Measurements from ENCODE around the gene BMP10.

The BMP10 gene

DNA sequence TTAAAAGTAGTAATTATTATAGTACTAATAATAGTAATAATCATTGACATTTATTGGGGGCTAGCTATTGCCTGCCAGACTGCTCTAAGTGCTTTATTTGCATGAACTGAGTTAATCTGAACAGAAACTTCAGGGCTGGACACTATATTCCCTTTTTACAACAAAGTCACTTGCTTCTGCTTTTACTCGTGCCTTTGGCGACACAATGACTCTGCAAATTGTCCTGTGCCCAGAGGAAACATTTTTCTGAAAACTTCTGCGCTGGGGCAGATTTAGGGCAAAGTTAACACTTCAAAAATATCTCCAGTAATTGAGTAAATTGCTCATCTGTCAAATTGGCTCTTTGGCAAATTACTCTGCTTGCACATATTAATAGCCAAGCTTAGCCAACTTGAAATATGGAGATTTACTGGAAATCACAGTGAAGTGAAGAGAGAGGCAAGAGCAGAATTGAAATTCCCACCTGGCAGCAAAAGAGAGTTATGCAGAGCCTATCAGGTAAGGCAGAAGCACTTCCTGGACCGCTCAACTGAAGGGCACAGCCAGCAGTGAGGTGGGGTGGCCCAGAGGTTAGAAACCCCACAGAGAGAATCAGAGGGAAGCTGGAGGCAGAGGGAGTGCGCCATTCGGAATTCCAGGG, 36.3 kb downstream of the BMP10 start:
- TF ChIP-seq EZH2phosphoT487 (IDR thresholded peaks at IDR 0.05; ENCODE audit: borderline replicate concordance, low read length): no peak
- TF ChIP-seq, protein P1, sequence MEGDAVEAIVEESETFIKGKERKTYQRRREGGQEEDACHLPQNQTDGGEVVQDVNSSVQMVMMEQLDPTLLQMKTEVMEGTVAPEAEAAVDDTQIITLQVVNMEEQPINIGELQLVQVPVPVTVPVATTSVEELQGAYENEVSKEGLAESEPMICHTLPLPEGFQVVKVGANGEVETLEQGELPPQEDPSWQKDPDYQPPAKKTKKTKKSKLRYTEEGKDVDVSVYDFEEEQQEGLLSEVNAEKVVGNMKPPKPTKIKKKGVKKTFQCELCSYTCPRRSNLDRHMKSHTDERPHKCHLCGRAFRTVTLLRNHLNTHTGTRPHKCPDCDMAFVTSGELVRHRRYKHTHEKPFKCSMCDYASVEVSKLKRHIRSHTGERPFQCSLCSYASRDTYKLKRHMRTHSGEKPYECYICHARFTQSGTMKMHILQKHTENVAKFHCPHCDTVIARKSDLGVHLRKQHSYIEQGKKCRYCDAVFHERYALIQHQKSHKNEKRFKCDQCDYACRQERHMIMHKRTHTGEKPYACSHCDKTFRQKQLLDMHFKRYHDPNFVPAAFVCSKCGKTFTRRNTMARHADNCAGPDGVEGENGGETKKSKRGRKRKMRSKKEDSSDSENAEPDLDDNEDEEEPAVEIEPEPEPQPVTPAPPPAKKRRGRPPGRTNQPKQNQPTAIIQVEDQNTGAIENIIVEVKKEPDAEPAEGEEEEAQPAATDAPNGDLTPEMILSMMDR (IDR thresholded peaks at IDR 0.05; ENCODE audit: low read depth, low read length, poor library complexity, severe bottlenecking): no peak
- Histone ChIP-seq H3K4me3 (ENCODE audit: low read length) (peak overlapping the region; percentile 54), H3K27me3 (ENCODE audit: control insufficient read depth, low read length) (no peaks in the 10 kb centered on the region), H3F3A (ENCODE audit: control insufficient read depth, insufficient read depth) (peaks cover 36% of the 10 kb centered on the region), H3K79me2 (ENCODE audit: control insufficient read depth, low read length) (no peaks in the 10 kb centered on the region), H3K9me2 (replicated peaks; ENCODE audit: control insufficient read depth, low read length) (no peaks in the 10 kb centered on the region), H3K4me2 (ENCODE audit: low read length) (peak overlapping the region; percentile 81), H4K20me1 (ENCODE audit: control insufficient read depth, insufficient read depth, low read depth, low read length) (no peaks in the 10 kb centered on the region), H3K4me1 (ENCODE audit: control insufficient read depth, low read length) (peaks cover 84% of the 10 kb centered on the region), H3K27ac (ENCODE audit: low read depth, low read length) (peak overlapping the region; percentile 71), H3K9me3 (ENCODE audit: control insufficient read depth, insufficient read depth, low read length) (peaks cover 7% of the 10 kb centered on the region), H3K36me3 (ENCODE audit: control insufficient read depth, low read length) (no peaks in the 10 kb centered on the region)

DNA sequence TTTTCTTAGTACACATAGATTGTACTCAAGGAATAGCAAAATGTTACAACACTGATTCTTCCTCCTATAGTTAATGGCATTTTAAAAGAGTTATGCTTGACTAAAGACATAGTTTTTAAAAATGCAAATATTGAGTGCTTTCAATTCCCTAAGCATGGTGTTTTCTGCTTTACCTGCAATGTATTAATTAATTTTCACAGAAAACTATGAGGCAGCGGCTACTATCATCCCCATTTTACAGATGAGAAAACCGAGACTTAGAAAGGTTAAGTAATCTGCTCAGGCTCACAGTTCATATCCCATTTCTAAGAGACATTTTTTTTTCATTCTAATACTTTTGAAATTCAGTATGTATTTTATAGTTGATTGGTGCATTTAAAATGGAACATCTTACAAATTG, 38.0 kb downstream of the BMP10 start:
- TF ChIP-seq EZH2phosphoT487 (IDR thresholded peaks at IDR 0.05; ENCODE audit: borderline replicate concordance, low read length): no peak
- TF ChIP-seq, protein P1 (IDR thresholded peaks at IDR 0.05; ENCODE audit: low read depth, low read length, poor library complexity, severe bottlenecking): no peak
- no peaks in the 10 kb centered on the region for H3K79me2 ChIP-seq (ENCODE audit: control insufficient read depth, low read length)
- peak overlapping the region; percentile 47 for H3K4me3 ChIP-seq (ENCODE audit: low read length)
- H3K27me3 ChIP-seq (ENCODE audit: control insufficient read depth, low read length): no peaks in the 10 kb centered on the region
- H3K4me2 ChIP-seq (ENCODE audit: low read length): peak overlapping the region; percentile 67
- peak overlapping the region; percentile 61 for H3K27ac ChIP-seq (ENCODE audit: low read depth, low read length)
- H3K9me2 ChIP-seq (replicated peaks; ENCODE audit: control insufficient read depth, low read length): no peaks in the 10 kb centered on the region
- H4K20me1 ChIP-seq (ENCODE audit: control insufficient read depth, insufficient read depth, low read depth, low read length): no peaks in the 10 kb centered on the region
- H3K36me3 ChIP-seq (ENCODE audit: control insufficient read depth, low read length): no peaks in the 10 kb centered on the region
- no peaks in the 10 kb centered on the region for H3K9me3 ChIP-seq (ENCODE audit: control insufficient read depth, insufficient read depth, low read length)
- peaks cover 98% of the 10 kb centered on the region for H3K4me1 ChIP-seq (ENCODE audit: control insufficient read depth, low read length)
- H3F3A ChIP-seq (ENCODE audit: control insufficient read depth, insufficient read depth): peaks cover 49% of the 10 kb centered on the region

DNA sequence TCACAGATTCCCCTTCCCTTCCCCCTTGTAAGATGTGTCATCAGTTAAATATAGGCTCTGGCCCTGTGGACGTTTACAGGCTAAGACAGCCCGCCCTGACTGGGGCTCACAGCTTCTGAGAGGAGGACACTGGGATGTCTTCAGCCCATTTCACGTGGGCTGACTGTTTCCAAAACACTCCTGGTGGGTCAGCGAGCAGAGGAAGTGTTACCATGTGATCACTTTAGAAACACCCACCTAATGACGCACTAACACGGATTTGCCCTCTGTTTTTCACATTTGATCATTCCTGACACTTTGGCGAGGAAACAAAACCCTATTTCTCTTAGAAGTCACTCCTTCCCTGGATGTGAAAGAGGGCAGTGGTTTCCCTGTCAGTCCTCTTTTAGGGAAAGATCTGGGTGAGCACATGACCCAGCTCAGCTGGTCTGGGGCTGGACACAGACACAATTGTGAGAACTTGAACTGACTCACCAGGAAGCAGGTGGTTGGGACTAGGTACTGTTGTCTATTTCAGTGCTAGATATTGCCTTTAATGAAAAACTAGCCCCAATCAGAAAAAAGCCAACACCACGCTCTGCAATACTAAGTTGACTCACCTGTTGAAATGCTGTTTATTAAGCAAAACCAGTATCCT, 38.8 kb downstream of the BMP10 start:
- no peaks in the 10 kb centered on the region for H3K9me3 ChIP-seq (ENCODE audit: control insufficient read depth, insufficient read depth, low read length)
- no peaks in the 10 kb centered on the region for H3K9me2 ChIP-seq (replicated peaks; ENCODE audit: control insufficient read depth, low read length)
- H3K27ac ChIP-seq (ENCODE audit: low read depth, low read length): peak overlapping the region; percentile 61
- H3K27me3 ChIP-seq (ENCODE audit: control insufficient read depth, low read length): no peaks in the 10 kb centered on the region
- peak overlapping the region; percentile 67 for H3K4me2 ChIP-seq (ENCODE audit: low read length)
- peak overlapping the region; percentile 47 for H3K4me3 ChIP-seq (ENCODE audit: low read length)
- no peaks in the 10 kb centered on the region for H4K20me1 ChIP-seq (ENCODE audit: control insufficient read depth, insufficient read depth, low read depth, low read length)
- H3K79me2 ChIP-seq (ENCODE audit: control insufficient read depth, low read length): no peaks in the 10 kb centered on the region
- H3F3A ChIP-seq (ENCODE audit: control insufficient read depth, insufficient read depth): peaks cover 49% of the 10 kb centered on the region
- H3K4me1 ChIP-seq (ENCODE audit: control insufficient read depth, low read length): peaks cover 95% of the 10 kb centered on the region
- TF ChIP-seq EZH2phosphoT487 (IDR thresholded peaks at IDR 0.05; ENCODE audit: borderline replicate concordance, low read length): no peak
- TF ChIP-seq, protein P1 (IDR thresholded peaks at IDR 0.05; ENCODE audit: low read depth, low read length, poor library complexity, severe bottlenecking): no peak
- H3K36me3 ChIP-seq (ENCODE audit: control insufficient read depth, low read length): no peaks in the 10 kb centered on the region

All from DOHH2 (cell line).